HepG2 (cell line): ENCODE data around the gene NELFCD. TPM values are rescaled to one million over a fixed set of nuclear protein-coding genes. Genes with fewer than 3 reads are reported as not detected.

Experiments used
- BCLAF1 ChIP-seq: fragments of 450-650 bp; IDR thresholded peaks from 2 replicates; pipeline ENCODE4 v1.6.1; 2017; ENCODE audit warnings: mild to moderate bottlenecking
- CBX1 ChIP-seq: IDR thresholded peaks from one replicate; pipeline ENCODE4 v1.6.1; 2016; ENCODE audit warnings: antibody characterized with exemption, low read depth
- CEBPB ChIP-seq: IDR thresholded peaks from 2 replicates; pipeline ENCODE4 v1.6.1; 2011; ENCODE audit warnings: low read depth, low read length, improper control_type of control experiment, borderline replicate concordance
- DNMT1 ChIP-seq: sonication (generic); formaldehyde crosslinking; IDR thresholded peaks from 2 replicates; pipeline ENCODE4 v1.5.1; 2020; ENCODE audit warnings: mild to moderate bottlenecking, missing genetic modification reagents
- MIER3 ChIP-seq: IDR thresholded peaks from 2 replicates; pipeline ENCODE4 v1.6.1; 2016; ENCODE audit warnings: missing compliant biosample characterization, borderline replicate concordance
- PRMT3 ChIP-seq: sonication (generic); formaldehyde crosslinking; IDR thresholded peaks from 2 replicates; pipeline ENCODE4 v1.8.1; 2022; ENCODE audit warnings: low read depth, mild to moderate bottlenecking, moderate library complexity, missing genetic modification reagents, borderline replicate concordance
- REPIN1 ChIP-seq: sonication (generic); formaldehyde crosslinking; IDR thresholded peaks from 2 replicates; pipeline ENCODE4 v1.8.0; 2022; ENCODE audit warnings: missing genetic modification reagents, low read depth, mild to moderate bottlenecking, borderline replicate concordance
- SKI ChIP-seq: fragments of 450-650 bp; IDR thresholded peaks from one replicate; pipeline ENCODE4 v1.6.1; 2018; ENCODE audit warnings: mild to moderate bottlenecking; ENCODE audit not compliant: partially characterized antibody
- SOX13 ChIP-seq, 3 experiments: fragments of 450-650 bp in 1 of 3; sonication (generic) in 1 of 3; formaldehyde crosslinking in 1 of 3; IDR thresholded peaks in 2 of 3; conservative IDR thresholded peaks in 1 of 3; 2 replicates each; pipeline versions ENCODE4 v1.5.0 to v1.6.1; 2016 to 2020; ENCODE audit warnings: antibody characterized with exemption in 1 of 3, mild to moderate bottlenecking in 1 of 3, missing compliant biosample characterization in 1 of 3, missing genetic modification reagents in 1 of 3, moderate library complexity in 1 of 3
- SRF ChIP-seq: IDR thresholded peaks from 2 replicates; pipeline ENCODE4 v1.6.1; 2011; ENCODE audit warnings: mild to moderate bottlenecking, low read depth, low read length, moderate library complexity
- STAG1 ChIP-seq: sonication (generic); formaldehyde crosslinking; IDR thresholded peaks from 2 replicates; pipeline ENCODE4 v1.4.0; 2020; ENCODE audit warnings: missing genetic modification reagents
- THAP11 ChIP-seq: IDR thresholded peaks from 2 replicates; pipeline ENCODE4 v1.6.1; 2016; ENCODE audit warnings: missing biosample characterization, missing genetic modification reagents
- ZBTB43 ChIP-seq: sonication (generic); formaldehyde crosslinking; conservative IDR thresholded peaks from 2 replicates; pipeline ENCODE4 v1.4.0; 2020; ENCODE audit warnings: missing genetic modification reagents
- ZFP41 ChIP-seq: sonication (generic); formaldehyde crosslinking; IDR thresholded peaks from 2 replicates; pipeline ENCODE4 v1.4.0; 2020; ENCODE audit warnings: mild to moderate bottlenecking, missing genetic modification reagents, borderline replicate concordance
- ZMYM2 ChIP-seq: sonication (generic); formaldehyde crosslinking; IDR thresholded peaks from 2 replicates; pipeline ENCODE4 v1.8.0; 2022; ENCODE audit warnings: mild to moderate bottlenecking, missing genetic modification reagents
- ZNF263 ChIP-seq: sonication (generic); formaldehyde crosslinking; IDR thresholded peaks from 2 replicates; pipeline ENCODE4 v1.4.0; 2020; ENCODE audit warnings: missing genetic modification reagents
- ZNF460 ChIP-seq: sonication (generic); formaldehyde crosslinking; IDR thresholded peaks from 2 replicates; pipeline ENCODE4 v1.5.1; 2020; ENCODE audit warnings: missing genetic modification reagents, mild to moderate bottlenecking, borderline replicate concordance
- ZNF552 ChIP-seq: sonication (generic); formaldehyde crosslinking; IDR thresholded peaks from 2 replicates; pipeline ENCODE4 v1.9.0; 2022; ENCODE audit warnings: missing genetic modification reagents, mild to moderate bottlenecking, borderline replicate concordance
- ZNF572 ChIP-seq: sonication (generic); formaldehyde crosslinking; IDR thresholded peaks from 2 replicates; pipeline ENCODE4 v1.5.1; 2020; ENCODE audit warnings: mild to moderate bottlenecking, missing genetic modification reagents
- ZNF674 ChIP-seq: sonication (generic); formaldehyde crosslinking; IDR thresholded peaks from 2 replicates; pipeline ENCODE4 v1.5.0; 2020; ENCODE audit warnings: low read depth, mild to moderate bottlenecking, missing genetic modification reagents
- ZNF724P ChIP-seq: sonication (generic); formaldehyde crosslinking; IDR thresholded peaks from 2 replicates; pipeline ENCODE4 v1.8.0; 2022; ENCODE audit warnings: missing genetic modification reagents, borderline replicate concordance
- ZNF75D ChIP-seq: sonication (generic); formaldehyde crosslinking; IDR thresholded peaks from 2 replicates; pipeline ENCODE4 v1.8.1; 2023; ENCODE audit warnings: missing genetic modification reagents, mild to moderate bottlenecking, borderline replicate concordance
- polyA plus RNA-seq, 8 experiments: library from polyadenylated mRNA; depleted of rRNA in 3 of 8; stranded (reverse) in 7 of 8; unstranded in 1 of 8; fragments of >200 nt; fragmentation: Illumina TruSeq in 4 of 8; extraction: Trizol in 4 of 8; gene quantifications; 2 replicates each; pipeline versions ENCODE4 v1.2.1 to v1.2.3, GENCODE V29; 2011 to 2016; ENCODE audit warnings: low read depth in 4 of 8, missing spikeins in 1 of 8, mixed read lengths in 1 of 8; ENCODE audit not compliant: insufficient read depth in 1 of 8
- total RNA-seq, 5 experiments: library from RNA; depleted of rRNA; stranded (reverse); fragments of >200 nt; fragmentation: Illumina TruSeq; extraction: Trizol; gene quantifications; 2 replicates each; pipeline ENCODE4 v1.2.3, GENCODE V29; 2016; ENCODE audit warnings: low read depth in 1 of 5
- TF ChIP-seq, protein P1 (sequence below): sonication (generic); formaldehyde crosslinking; conservative IDR thresholded peaks from 2 replicates; pipeline ENCODE4 v1.5.0; 2020; ENCODE audit warnings: missing genetic modification reagents

NELFCD gene
- total and polyA plus RNA-seq, 2 of the 13 experiments (the other 11 are each of a cell fraction or from before 2014, with no cell fraction given): 159 to 203 TPM

GRCh38 chr20:59010995-59011873 lies 30.2 kb downstream of the NELFCD start (continued):
- no peak for TF ChIP-seq ZBTB43
- TF ChIP-seq THAP11 (CRISPR knock-in tag): no peak
- no peak for TF ChIP-seq ZNF460 (CRISPR knock-in tag)
- peak; percentile 57; the same call in 1 of the 2 replicates for TF ChIP-seq ZMYM2 (CRISPR knock-in tag)
- no peak for TF ChIP-seq DNMT1 (CRISPR knock-in tag)
- no peak for TF ChIP-seq ZNF263 (CRISPR knock-in tag)
- no peak for TF ChIP-seq ZNF572 (CRISPR knock-in tag)
- no peak for TF ChIP-seq PRMT3
- TF ChIP-seq CBX1: peak; percentile 17
- TF ChIP-seq ZNF674: no peak
- TF ChIP-seq STAG1: no peak
- TF ChIP-seq ZFP41 (CRISPR knock-in tag): no peak
- no peak for TF ChIP-seq ZNF724P (CRISPR knock-in tag)
- no peak for TF ChIP-seq SKI
- TF ChIP-seq, protein P1, sequence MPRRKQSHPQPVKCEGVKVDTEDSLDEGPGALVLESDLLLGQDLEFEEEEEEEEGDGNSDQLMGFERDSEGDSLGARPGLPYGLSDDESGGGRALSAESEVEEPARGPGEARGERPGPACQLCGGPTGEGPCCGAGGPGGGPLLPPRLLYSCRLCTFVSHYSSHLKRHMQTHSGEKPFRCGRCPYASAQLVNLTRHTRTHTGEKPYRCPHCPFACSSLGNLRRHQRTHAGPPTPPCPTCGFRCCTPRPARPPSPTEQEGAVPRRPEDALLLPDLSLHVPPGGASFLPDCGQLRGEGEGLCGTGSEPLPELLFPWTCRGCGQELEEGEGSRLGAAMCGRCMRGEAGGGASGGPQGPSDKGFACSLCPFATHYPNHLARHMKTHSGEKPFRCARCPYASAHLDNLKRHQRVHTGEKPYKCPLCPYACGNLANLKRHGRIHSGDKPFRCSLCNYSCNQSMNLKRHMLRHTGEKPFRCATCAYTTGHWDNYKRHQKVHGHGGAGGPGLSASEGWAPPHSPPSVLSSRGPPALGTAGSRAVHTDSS (CRISPR knock-in tag): no peak
- TF ChIP-seq SRF: no peak
- TF ChIP-seq REPIN1 (CRISPR knock-in tag): no peak
- TF ChIP-seq SOX13 (IDR thresholded peaks at IDR 0.05): 0 out of 2 replicates have a peak, but pooled peaks have one; percentile 13
- peak in 1 of 2 experiments; percentile 52; a peak in 2 of 4 replicates for TF ChIP-seq SOX13 (CRISPR knock-in tag; conservative IDR thresholded peaks at IDR 0.05 in 1 of 2, IDR thresholded peaks at IDR 0.05 in 1 of 2)
- TF ChIP-seq MIER3 (CRISPR knock-in tag): peak; percentile 71; the same call in 1 of the 2 replicates
- TF ChIP-seq BCLAF1: no peak
- no peak for TF ChIP-seq ZNF552 (CRISPR knock-in tag)
- TF ChIP-seq CEBPB: no peak
- TF ChIP-seq ZNF75D (CRISPR knock-in tag): no peak
